Lower leg skin (tissue), 3 donors: ENCODE measurements around the gene DMAC2L.

ENCODE experiments used
- CTCF ChIP-seq, 3 donors: fragments of 450-650 bp; IDR thresholded peaks; one replicate each; pipeline ENCODE4 v1.5.1; 2016; ENCODE audit warnings: antibody characterized with exemption in 3 of 3, mild to moderate bottlenecking in 3 of 3, moderate library complexity in 2 of 3
- POLR2A ChIP-seq, 2 donors: fragments of 450-650 bp; IDR thresholded peaks; one replicate each; pipeline ENCODE4 v1.6.1; 2016 to 2017; ENCODE audit warnings: antibody characterized with exemption in 2 of 2, mild to moderate bottlenecking in 1 of 2, moderate library complexity in 1 of 2

- TF ChIP-seq CTCF (IDR thresholded peaks at IDR 0.05) (no peak), POLR2A (IDR thresholded peaks at IDR 0.05) (no peak)
These were observed 12.5 kb upstream of the DMAC2L start for GRCh38 chr14:50299585-50299984.
